ENCODE results near the gene KAT6B.

DNA sequence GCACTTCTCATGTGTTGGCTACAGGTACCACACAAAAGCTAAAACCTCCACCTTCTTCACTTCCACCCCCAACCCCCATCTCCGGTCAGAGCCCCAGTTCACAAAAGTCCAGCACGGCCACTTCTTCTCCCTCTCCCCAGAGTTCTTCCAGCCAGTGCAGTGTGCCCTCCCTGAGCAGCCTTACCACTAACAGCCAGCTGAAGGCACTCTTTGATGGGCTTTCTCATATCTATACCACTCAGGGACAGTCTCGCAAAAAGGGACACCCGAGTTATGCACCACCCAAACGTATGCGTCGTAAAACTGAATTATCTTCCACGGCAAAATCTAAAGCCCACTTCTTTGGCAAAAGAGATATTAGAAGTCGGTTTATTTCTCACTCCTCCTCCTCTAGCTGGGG lies 149.4 kb downstream of the KAT6B start:
- TF ChIP-seq, protein P1, sequence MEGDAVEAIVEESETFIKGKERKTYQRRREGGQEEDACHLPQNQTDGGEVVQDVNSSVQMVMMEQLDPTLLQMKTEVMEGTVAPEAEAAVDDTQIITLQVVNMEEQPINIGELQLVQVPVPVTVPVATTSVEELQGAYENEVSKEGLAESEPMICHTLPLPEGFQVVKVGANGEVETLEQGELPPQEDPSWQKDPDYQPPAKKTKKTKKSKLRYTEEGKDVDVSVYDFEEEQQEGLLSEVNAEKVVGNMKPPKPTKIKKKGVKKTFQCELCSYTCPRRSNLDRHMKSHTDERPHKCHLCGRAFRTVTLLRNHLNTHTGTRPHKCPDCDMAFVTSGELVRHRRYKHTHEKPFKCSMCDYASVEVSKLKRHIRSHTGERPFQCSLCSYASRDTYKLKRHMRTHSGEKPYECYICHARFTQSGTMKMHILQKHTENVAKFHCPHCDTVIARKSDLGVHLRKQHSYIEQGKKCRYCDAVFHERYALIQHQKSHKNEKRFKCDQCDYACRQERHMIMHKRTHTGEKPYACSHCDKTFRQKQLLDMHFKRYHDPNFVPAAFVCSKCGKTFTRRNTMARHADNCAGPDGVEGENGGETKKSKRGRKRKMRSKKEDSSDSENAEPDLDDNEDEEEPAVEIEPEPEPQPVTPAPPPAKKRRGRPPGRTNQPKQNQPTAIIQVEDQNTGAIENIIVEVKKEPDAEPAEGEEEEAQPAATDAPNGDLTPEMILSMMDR (IDR thresholded peaks at IDR 0.05), result no peak
- TF ChIP-seq POLR2A (IDR thresholded peaks at IDR 0.05), result no peak
